Body of pancreas (tissue), 4 donors: Measurements from ENCODE around the gene USF2. TPM values are rescaled to one million over a fixed set of nuclear protein-coding genes. Genes with fewer than 3 reads are reported as not detected.

ENCODE experiments used
- ATAC-seq: fragments of 150-250 bp; one replicate; pipeline ENCODE4 v1.9.1; 2016
- DNase-seq, 4 donors: peaks; one replicate each; pipeline ENCODE4 v3.0.0-alpha.2; 2019
- H3K27ac ChIP-seq, 4 donors: fragments of 200-600 bp; sonication (generic); 1 replicate in 3 of 4; 2 replicates in 1 of 4; pipeline versions ENCODE4 v1.5.1 to v1.6.1; 2016 to 2019; ENCODE audit warnings: mild to moderate bottlenecking in 1 of 4, mixed read lengths in 1 of 4, moderate library complexity in 1 of 4
- H3K27me3 ChIP-seq, 2 donors: fragments of 200-600 bp; sonication (generic); one replicate each; pipeline ENCODE4 v1.6.0; 2016; ENCODE audit warnings: mild to moderate bottlenecking in 1 of 2
- H3K36me3 ChIP-seq, 2 donors: fragments of 200-600 bp; sonication (generic); replicated peaks in 1 of 2; 2 replicates each; pipeline ENCODE4 v1.5.1; 2016; ENCODE audit warnings: low read depth in 2 of 2; ENCODE audit not compliant: insufficient read depth in 1 of 2
- H3K4me1 ChIP-seq: fragments of 200-600 bp; sonication (generic); one replicate; pipeline ENCODE4 v1.6.0; 2016
- H3K4me3 ChIP-seq, 2 donors: fragments of 200-600 bp; sonication (generic); 1 replicate in 1 of 2; 2 replicates in 1 of 2; pipeline ENCODE4 v1.5.1; 2016 to 2019
- H3K9me3 ChIP-seq, 3 donors: fragments of 200-600 bp; sonication (generic); 1 replicate in 2 of 3; 2 replicates in 1 of 3; pipeline ENCODE4 v1.5.1; 2016
- CTCF ChIP-seq, 7 experiments: fragments of 450-650 bp in 4 of 7; fragments of 200-600 bp in 3 of 7; sonication (generic) in 3 of 7; IDR thresholded peaks; one replicate each; pipeline ENCODE4 v1.5.1; 2016 to 2019; ENCODE audit warnings: antibody characterized with exemption in 7 of 7
- POLR2A ChIP-seq, 3 donors: fragments of 450-650 bp; IDR thresholded peaks; one replicate each; pipeline ENCODE4 v1.6.1; 2016; ENCODE audit warnings: antibody characterized with exemption in 3 of 3, mild to moderate bottlenecking in 2 of 3
- WGBS, 2 donors: methylation state at CpG; one replicate each; pipeline ENCODE4 v1.1.5; 2017; 5-methylcytosine and 5-hydroxymethylcytosine counted together
- intact Hi-C: fragments of 100-400 bp; cut with DNase I; formaldehyde crosslinking; loops from one replicate; pipeline ENCODE4 v1.15.1; 2023
- total RNA-seq, 2 donors: library from RNA; depleted of rRNA; stranded (reverse); fragments of >200 nt; gene quantifications; one replicate each; pipeline ENCODE4 v1.1.0, GENCODE V29; 2016

Gene USF2
- total RNA-seq, 2 donors from 2014 or later, result 76.8 to 91.3 TPM

- 69 to 73% methylated on average over 8 to 19 of the region's 20 CpGs for whole genome bisulfite sequencing, 2 donors
- ATAC-seq (no peak), DNase-seq (no peak)
Observed at GRCh38 chr19:35290381-35291127, 21.8 kb downstream of the USF2 start.

GRCh38 chr19:35291259-35291658 is 22.5 kb downstream of the USF2 start:
- ATAC-seq (no peak), DNase-seq (no peak)
- H3K4me3 ChIP-seq, result no peak overlapping the region
- H3K27ac ChIP-seq, result no peak overlapping the region
- no peaks in the 10 kb centered on the region for H3K9me3 ChIP-seq
- intact Hi-C loops, result no loop called here
- H3K36me3 ChIP-seq, result no peaks in the 10 kb centered on the region
- WGBS, 2 donors, result 64 to 74% methylated on average over 3 to 6 of the region's 6 CpGs
- no peak for TF ChIP-seq POLR2A (IDR thresholded peaks at IDR 0.05)
- TF ChIP-seq CTCF (IDR thresholded peaks at IDR 0.05), result no peak
- H3K27me3 ChIP-seq, result no peaks in the 10 kb centered on the region
- no peaks in the 10 kb centered on the region for H3K4me1 ChIP-seq

More at GRCh38 chr19:35290381-35291127, 21.8 kb downstream of the USF2 start:
- TF ChIP-seq POLR2A (IDR thresholded peaks at IDR 0.05), result no peak
- TF ChIP-seq CTCF (IDR thresholded peaks at IDR 0.05), result no peak
- H3K9me3 ChIP-seq, result no peaks in the 10 kb centered on the region
- no peaks in the 10 kb centered on the region for H3K27me3 ChIP-seq
- H3K4me1 ChIP-seq, result no peaks in the 10 kb centered on the region
- no peak overlapping the region for H3K4me3 ChIP-seq
- no peak overlapping the region for H3K27ac ChIP-seq
- intact Hi-C loops, result no loop called here
- no peaks in the 10 kb centered on the region for H3K36me3 ChIP-seq

- no peak within 1 kb of the TSS for H3K4me3 ChIP-seq
- H3K36me3 ChIP-seq, result no peaks in the 10 kb centered on the region
- intact Hi-C loops, result no loop called here
- DNase-seq, result no peak
- TF ChIP-seq CTCF (IDR thresholded peaks at IDR 0.05) (no peak), POLR2A (IDR thresholded peaks at IDR 0.05) (no peak)
- 58 to 59% methylated on average over 11 to 12 of the region's 12 CpGs for WGBS, 2 donors
- H3K27me3 ChIP-seq, result no peaks in the 10 kb centered on the region
- no peak within 1 kb of the TSS for H3K27ac ChIP-seq
- H3K9me3 ChIP-seq, result no peaks in the 10 kb centered on the region
- ATAC-seq, result no peak
- no peaks in the 10 kb centered on the region for H3K4me1 ChIP-seq
Observed at GRCh38 chr19:35291916-35292315, 23.2 kb downstream of the USF2 start, which contains the start of gene MAG. Gene MAG, plus strand, starts transcription at chr19:35292161. Its CDS starts 3,248 bp downstream, at chr19:35295409.

GRCh38 chr19:35292421-35293362 is 23.9 kb downstream of the USF2 start:
- ATAC-seq, result no peak
- Histone ChIP-seq H3K36me3 (no peaks in the 10 kb centered on the region), H3K27ac (no peak overlapping the region), H3K4me3 (no peak overlapping the region), H3K4me1 (no peaks in the 10 kb centered on the region), H3K27me3 (no peaks in the 10 kb centered on the region), H3K9me3 (no peaks in the 10 kb centered on the region)
- intact Hi-C loops, result no loop called here
- DNase-seq, result no peak
- 63 to 69% methylated on average over 20 to 23 of the region's 23 CpGs for WGBS, 2 donors
- TF ChIP-seq CTCF (IDR thresholded peaks at IDR 0.05) (no peak), POLR2A (IDR thresholded peaks at IDR 0.05) (no peak)
